NB4 (cell line): ENCODE results near the gene HYKK.

Source experiments
- MYC ChIP-seq: IDR thresholded peaks from 2 replicates; pipeline ENCODE4 v1.6.1; 2011; ENCODE audit warnings: low read depth, low read length
- POLR2A ChIP-seq: IDR thresholded peaks from 2 replicates; pipeline ENCODE4 v1.6.1; 2011; ENCODE audit warnings: mild to moderate bottlenecking; ENCODE audit not compliant: insufficient read length; ENCODE audit errors: extremely low read depth
- TF ChIP-seq, protein P1 (sequence below): IDR thresholded peaks from one replicate; pipeline ENCODE4 v1.5.1; 2012; ENCODE audit warnings: low read depth, low read length
- TF ChIP-seq, protein P2 (sequence below): IDR thresholded peaks from 2 replicates; pipeline ENCODE4 v1.6.1; 2011; ENCODE audit warnings: low read depth, low read length

DNA sequence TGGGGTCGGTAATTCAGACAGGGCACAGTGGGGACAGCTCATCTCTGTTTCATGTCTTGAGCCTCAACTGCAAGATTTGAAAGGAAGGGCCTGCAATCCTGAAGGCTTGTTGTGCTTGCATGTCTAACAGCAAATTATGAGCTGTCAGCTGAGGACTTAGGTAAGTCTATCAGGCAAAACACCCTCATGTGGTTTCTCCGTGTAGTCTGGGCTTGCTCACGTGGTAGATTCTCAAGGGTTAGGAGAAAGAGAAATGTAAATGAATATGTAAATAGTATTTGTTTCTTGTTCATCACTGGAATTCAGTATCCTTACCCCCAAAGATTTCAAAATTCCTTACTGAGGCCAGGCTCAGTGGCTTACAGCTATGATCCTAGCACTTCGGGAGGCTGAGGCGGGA is 30.1 kb upstream of the HYKK start:
- TF ChIP-seq, protein P1, sequence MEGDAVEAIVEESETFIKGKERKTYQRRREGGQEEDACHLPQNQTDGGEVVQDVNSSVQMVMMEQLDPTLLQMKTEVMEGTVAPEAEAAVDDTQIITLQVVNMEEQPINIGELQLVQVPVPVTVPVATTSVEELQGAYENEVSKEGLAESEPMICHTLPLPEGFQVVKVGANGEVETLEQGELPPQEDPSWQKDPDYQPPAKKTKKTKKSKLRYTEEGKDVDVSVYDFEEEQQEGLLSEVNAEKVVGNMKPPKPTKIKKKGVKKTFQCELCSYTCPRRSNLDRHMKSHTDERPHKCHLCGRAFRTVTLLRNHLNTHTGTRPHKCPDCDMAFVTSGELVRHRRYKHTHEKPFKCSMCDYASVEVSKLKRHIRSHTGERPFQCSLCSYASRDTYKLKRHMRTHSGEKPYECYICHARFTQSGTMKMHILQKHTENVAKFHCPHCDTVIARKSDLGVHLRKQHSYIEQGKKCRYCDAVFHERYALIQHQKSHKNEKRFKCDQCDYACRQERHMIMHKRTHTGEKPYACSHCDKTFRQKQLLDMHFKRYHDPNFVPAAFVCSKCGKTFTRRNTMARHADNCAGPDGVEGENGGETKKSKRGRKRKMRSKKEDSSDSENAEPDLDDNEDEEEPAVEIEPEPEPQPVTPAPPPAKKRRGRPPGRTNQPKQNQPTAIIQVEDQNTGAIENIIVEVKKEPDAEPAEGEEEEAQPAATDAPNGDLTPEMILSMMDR = no peak
- no peak for TF ChIP-seq POLR2A
- TF ChIP-seq, protein P2, sequence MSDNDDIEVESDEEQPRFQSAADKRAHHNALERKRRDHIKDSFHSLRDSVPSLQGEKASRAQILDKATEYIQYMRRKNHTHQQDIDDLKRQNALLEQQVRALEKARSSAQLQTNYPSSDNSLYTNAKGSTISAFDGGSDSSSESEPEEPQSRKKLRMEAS = no peak
- TF ChIP-seq MYC = no peak
